ENCODE measurements around the gene ZFC3H1.
A peak's percentile ranks its signal among the peaks of the same experiment; 100 is the strongest.

- TF ChIP-seq CTCF (IDR thresholded peaks at IDR 0.05) (peak in 2 of 4 experiments; percentile 38 to 44), POLR2A (IDR thresholded peaks at IDR 0.05) (peak; percentile 53), POLR2AphosphoS5 (IDR thresholded peaks at IDR 0.05) (peak; percentile 66)
Measured at GRCh38 chr12:71685914-71686657, 22.4 kb upstream of the ZFC3H1 start, which contains the start of gene TMEM19.
